Cortex of kidney (tissue), 1 donor: Measurements from ENCODE around the gene SLC39A11.
"Not testable (repeated sequence)": the region's sequence is repeated elsewhere in the genome, so short reads cannot be mapped to it uniquely, and the experiment has no call there.

Source experiments
- DNase-seq: peaks from one replicate; lab custom pipeline; 2025; lab: John Stamatoyannopoulos, UW

The SLC39A11 gene

DNA sequence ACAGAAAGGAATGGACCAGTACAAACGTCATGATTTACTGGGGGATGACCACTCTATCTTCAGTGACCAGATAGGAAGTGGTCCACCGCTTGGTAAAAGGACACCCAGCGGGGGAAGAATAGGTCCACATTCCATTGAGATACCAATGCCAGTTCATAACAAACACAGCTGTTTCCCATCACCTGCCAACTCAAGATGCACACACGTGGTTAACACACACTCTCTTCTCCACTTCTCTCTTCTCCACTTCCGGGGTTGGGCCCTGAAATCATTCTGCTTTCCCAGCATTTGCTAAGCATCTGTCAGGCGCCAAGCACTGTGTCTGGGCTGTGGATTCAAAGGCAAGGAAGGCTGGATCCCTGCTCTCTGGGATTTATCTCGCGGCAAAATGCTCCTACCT lies 175.5 kb downstream of the SLC39A11 start:
- DNase-seq = no peak

DNA sequence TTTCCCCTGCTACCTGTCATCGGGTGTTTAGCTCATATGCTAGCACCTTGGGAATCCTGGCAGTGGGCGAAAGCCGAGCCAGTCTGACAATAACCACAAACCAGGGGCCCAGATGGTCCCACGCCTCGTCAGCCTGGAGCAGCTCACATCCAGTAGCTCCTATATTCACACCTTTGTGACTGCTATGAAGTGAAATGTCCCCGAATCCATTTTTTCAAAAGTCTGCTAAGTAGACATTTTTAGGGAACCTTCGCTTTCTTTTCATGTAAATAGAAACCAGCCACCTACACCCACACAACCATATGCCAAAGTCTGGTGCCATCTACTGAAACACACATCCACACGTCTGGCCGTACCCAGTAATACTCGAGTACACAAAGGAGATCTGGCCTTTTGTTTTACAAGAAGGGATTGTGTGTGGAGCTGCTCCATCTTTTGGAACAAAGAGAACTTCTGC lies 176.8 kb downstream of the SLC39A11 start:
- no peak for DNase-seq

DNA sequence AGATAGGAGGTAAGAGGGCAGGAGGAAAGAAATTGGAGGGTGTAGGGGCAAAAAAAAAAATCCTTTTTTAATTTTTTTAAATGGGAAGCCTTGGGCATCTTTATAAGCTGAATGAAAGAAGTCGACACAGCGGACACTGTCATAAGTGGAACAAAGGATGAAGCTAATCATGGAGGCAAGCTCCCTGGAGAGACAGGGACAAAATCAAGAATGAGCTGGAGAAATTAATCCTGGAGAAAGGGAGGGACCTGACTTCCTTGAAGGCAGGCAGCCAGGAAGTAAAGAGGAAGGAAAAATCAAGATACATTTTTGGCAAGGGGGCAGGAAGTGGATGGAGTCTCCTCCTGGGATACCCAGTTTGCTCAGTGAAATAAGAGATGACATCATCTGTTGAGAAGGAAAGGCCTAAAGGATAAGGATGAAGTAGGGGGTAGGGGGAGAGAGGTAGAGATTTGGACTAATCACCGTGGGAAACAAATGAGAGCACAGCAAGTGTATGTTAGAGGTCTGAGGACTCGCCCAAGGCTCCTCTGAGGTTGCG lies 179.3 kb downstream of the SLC39A11 start:
- no peak for DNase-seq

DNA sequence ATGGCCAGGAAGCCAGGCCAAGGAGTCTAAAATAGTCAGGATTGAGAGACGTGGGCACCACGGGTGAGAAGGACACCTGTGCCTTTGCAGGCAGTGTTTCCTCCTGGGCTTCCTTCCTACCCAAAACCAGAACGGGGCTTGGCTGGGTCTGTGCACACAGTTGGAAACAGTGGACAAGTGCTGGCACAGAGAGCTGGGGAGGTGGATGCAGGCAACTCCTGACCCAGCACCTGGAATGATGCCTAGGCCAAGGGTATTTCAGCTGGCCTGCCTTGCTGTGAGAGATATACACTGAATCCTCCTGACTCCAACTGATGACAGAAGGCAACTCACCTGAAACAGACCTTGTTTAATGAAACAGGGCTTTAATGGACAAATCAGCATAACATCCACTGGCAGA lies 186.2 kb downstream of the SLC39A11 start:
- no peak for DNase-seq

DNA sequence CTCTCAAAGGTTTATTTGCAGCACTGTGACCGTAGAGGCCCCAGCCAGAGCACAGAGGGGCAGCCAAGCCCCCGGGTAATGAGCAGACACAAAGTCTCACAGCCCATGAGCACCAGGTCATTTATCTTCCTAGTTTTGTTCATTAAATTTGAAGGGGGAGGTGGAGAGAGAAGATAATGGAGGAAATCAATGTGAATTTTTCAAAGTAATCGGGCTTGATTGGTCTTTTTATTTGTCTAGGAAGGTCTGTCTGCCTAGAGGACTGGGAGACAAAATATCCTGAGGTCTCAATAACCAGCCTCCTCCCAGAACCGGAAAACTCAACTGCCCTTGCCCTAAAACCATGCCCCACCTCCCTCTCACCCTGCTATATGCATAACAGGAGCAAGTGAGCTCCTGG lies 189.0 kb downstream of the SLC39A11 start:
- DNase-seq = no peak

DNA sequence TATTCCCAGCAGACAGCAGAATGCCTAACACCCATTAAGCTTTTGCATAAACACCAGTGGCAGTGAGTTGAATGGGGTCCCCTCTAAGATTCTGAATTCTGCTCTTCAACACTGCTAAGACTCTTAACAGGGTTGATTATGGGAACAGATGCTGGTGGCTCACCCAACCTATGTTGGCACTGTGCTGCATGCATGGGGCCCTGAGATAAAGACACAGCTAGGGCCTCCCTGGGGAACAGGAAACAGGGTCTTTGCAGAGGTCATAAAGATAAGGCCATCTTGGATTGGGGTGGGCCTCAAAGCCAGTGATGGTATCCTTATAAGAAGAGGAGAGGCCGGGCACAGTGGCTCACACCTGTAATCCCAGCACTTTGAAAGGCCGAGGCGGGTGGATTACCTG lies 190.8 kb downstream of the SLC39A11 start:
- DNase-seq = no peak

DNA sequence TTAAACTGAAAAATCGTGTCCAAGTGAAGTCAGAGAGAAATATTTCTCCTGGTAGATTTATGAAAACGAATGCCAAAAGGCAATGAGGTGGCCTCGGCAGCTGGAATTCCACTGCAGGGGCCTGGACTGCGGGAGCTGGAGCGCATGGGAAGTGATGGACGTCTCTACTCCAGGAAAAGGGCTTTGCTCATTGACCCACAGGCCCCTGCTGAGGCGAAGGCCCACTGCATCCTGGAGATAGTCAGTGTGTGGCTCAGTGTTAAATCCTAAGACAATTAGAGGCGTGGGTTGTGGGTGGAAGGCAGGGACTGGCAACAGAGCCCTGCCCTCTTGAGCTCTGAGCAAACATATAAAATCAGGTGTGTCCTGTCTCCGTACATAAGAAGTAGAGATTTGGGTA lies 191.4 kb downstream of the SLC39A11 start:
- DNase-seq = no peak

DNA sequence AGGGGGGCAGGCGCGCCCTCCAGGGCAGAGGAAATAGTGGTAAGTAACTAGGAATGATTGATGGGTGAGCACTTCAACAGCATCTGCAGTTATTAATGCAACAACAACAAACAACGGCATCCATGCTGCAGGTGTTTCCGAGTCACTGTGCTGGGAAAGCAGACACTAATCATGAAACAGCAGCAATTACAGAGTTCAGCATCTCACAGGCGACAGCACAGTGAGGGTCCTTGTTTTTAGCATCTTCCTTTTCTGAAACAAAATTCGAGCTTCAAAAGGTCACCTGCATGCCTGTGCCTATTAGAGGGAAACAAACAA lies 191.9 kb downstream of the SLC39A11 start:
- no peak for DNase-seq

DNA sequence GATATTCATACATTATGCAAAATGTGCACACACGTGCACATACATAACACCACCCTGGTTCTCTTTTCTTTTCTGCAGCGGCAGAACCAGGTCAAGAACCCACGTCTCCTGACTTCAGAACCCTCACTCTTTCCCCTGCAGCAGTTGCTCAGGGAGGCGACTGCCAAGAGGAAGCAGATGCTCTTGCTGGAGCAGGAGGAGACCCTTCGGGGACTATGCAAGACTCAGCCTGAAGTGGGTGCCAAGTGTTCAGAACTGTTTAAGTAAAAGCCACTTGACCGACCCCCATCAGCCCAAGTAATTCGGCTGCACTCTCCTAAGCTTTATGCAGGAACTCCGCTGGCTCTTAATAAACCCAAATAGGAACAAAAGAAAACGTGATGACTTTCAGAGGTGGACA lies 193.8 kb downstream of the SLC39A11 start:
- DNase-seq = no peak

DNA sequence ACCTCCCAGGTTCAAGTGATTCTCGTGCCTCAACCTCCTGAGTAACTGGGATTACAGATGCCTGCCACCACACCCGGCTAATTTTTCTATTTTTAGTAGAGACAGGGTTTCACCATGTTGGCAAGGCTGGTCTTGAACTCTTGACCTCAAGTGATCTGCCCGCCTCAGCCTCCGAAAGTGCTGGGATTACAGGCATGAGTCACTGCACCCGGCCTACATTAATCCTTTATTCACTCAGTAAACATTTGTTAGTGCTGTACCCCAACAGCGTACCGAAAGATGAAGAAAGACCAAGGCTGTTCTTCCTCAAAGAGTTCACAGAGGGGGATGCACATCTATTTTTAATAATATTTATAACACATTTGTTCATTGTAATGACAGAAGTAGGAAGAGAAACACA lies 196.2 kb downstream of the SLC39A11 start:
- not testable (repeated sequence) for DNase-seq

DNA sequence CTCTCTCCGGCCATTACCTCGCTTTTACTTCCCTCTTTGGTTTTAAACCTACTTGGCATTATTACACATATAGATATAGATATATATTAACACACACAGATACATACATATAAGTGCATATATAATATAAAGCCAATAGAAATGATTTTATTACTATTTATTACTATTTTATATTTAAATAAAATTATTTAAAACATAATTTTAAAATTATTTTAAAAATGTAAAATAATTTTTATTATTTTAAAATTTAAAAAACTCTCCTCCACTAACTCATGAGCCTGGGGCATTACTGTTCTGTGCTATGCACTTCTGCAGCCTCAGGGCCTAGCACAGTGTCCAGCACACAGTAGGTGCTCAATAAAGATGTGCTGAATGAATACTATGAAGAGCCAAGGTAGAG lies 200.9 kb downstream of the SLC39A11 start:
- DNase-seq = no peak

DNA sequence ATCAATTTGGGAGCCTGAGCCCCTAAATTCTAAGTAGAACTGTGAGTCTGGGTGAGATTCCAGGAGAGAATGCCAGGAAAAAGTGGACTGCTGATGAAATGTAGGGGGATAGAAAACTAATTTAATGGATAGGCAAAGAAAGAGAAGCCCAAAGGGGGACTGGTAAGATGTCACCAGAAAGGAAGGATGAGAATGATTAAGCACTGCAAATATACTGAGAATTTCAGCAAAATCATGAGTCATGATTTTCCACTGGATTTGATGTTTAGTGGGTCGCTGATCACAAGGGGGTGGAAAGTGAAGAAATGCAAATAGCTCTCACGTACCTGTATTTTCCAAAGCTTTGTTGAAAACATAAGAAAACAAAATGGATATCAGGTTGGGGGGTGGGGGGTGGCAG lies 201.8 kb downstream of the SLC39A11 start:
- no peak for DNase-seq

DNA sequence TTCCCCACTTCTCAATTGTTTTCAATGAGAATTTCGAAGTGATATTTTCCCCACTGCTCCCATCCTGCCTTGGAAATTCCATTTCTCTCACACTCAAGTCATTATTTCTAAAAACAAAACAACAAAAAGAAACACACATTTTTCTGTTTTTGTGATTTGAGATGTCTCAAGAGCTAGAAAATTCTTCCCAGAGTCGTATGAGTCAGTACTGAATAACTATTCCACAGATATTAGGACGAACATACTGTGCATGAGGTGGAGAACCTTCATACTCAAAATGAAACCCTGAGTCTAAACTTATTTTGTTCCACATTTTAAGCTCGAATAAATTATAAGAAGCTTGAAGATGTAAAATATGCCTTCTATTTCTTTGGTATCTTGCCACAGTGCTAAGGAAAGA lies 204.6 kb downstream of the SLC39A11 start:
- DNase-seq = no peak

DNA sequence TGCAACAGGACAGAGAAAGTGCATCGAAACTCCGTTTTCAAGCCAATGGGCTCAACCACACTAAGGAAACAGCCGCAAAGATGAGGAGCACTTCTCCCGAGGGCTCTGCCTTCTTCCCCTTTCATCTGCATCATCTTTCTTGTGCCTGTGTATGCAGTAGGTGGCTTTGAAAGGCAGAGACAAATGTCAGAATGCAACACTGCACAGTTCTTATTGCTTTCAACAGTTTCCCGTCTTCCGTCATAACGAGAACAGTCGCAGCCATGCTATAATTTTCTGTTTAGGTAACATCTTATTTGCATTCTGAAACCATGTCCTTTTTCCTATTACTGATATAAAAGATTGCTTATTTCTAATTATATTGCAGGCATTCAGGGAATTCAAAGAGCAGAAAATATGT lies 205.2 kb downstream of the SLC39A11 start:
- no peak for DNase-seq

DNA sequence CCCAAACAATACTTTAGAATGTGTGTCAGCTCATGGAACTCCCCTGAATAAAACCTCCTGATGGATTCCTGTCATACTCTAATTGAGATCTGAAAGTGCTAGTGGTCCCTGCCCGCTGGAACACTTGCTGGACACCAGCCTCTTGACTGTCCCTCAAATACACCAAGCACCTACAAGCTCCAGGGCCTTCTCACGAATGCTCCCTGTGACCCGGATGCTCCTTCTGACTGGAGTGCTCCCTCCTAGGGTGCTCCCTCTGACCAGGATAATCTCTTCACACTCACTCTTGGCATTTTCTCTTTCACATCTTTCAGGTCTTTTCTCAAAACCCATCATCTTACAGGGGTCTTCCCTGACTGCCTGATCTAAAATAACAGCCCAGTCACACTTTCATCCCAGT lies 205.9 kb downstream of the SLC39A11 start:
- no peak for DNase-seq

DNA sequence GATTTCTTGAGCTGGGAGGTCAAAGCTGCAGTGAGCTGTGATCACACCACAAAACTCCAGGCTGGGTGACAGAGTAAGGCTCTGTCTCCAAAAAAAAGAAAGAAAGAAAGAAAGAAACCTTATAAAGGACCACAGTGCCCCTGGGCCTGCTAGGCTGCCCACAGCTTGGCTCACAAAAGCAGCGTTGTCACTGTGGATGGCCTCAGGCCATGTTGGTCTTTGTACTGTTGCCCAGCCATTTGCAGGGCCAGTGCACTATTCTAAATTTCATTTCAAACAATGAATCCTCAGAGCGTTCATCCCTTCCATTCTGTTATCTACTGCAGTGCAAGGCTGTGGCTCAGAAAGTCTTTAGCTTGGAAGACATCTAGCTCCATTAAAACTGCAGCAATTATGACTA lies 208.4 kb downstream of the SLC39A11 start:
- DNase-seq = no peak

DNA sequence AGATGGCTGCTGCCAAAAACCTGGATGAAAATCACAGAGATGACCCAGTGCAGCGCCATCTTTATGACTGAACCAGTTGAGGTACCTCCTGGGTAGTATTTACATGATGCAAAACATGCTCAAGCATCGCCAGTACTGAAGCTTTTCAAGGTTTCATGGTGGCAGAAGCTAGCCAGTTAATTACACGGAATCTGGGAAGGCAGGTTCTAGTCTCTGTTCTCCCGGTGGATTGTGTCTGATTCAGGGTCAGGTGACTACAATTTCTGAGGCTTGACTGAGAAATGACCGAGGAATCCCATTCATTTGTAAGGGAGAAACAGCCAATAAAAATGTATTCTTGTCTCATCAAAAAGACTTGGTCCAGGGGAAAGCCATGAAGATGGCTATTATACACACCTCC lies 209.1 kb downstream of the SLC39A11 start:
- no peak for DNase-seq

DNA sequence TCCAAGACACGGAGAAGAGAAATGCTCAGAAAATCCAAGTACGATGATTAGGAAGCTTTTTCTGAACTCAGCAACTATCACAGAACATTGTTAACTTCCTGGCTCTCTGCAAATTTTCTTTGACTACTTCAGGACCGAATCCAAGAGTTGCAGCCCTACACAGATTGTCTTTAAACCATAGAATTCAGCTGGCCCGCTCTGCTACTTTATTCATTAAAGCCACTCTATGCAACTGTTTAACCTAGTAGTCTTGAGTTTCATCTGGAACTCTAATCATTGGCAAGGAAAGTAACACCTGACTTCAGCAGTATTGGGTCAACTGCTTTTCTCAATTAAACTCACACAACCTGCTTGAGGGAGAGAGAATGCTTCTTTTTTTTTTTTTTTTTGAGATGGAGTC lies 210.1 kb downstream of the SLC39A11 start:
- no peak for DNase-seq

DNA sequence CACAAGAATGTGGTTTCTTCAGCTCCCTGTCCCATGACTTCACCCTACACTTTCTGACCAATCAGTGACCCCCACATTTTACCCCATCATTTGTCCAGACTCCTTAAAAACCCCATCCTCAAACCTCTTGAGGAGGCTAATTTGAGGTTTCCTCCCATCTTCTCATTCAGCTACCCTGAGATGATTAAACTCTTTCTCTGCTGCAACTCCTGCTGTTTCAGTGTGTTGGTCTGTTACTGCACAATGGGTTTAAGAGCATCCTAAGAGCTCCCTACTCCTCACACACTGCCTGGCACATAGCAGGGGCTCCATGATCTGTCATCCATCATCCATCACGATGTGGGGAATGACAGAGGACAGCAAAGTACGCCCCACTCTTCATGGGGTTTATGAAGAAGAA lies 212.6 kb downstream of the SLC39A11 start:
- no peak for DNase-seq

DNA sequence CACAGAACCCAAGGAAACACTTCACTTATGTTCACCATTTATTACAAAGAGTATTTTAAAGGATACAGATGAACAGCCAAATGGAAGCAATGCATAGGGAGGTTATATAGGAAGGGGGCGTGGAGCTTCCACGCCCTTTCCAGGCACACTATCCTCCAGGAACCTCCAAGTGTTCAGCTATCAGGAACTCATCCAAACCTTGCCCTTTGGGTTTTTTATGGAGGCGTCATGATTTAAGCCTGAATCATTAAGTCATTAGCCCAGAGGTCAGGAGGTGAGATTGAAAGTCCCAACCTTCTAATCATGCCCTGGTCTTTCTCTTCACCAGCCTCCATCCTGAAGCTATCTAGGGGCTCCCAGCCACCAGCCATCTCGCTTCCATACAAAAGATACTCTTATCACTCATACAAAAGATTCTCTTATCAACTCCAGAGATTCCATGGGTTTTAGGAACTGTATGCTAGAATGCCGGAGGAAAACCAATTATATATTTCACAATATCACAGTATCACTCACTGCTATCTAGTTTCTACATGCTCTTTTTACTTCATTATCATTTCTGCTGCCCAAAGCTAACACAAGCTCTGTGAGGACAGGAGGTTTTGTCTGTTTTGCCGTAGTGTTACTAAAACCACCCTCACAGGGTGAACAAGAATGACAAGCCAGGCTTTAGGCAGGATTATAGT lies 213.4 kb downstream of the SLC39A11 start:
- DNase-seq = no peak

DNA sequence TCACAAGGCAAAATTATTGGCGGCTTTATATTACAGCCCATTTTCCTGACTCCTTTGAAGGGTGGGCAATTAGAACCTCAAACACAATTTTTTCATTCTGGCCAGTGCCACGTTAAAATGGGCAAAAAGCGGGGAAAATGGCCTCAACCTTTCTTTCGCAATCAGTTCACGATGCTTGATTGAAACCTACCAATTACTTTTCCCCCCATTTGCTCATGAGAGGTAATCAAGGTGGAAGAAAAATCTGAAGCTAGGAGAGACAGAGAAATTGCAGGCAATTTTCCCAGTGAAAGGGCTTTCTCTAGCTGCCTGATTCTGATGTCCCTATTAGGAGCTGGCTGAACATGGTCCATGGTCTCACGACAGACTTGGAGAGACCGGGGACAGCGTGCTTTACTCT lies 215.1 kb downstream of the SLC39A11 start:
- DNase-seq = no peak

DNA sequence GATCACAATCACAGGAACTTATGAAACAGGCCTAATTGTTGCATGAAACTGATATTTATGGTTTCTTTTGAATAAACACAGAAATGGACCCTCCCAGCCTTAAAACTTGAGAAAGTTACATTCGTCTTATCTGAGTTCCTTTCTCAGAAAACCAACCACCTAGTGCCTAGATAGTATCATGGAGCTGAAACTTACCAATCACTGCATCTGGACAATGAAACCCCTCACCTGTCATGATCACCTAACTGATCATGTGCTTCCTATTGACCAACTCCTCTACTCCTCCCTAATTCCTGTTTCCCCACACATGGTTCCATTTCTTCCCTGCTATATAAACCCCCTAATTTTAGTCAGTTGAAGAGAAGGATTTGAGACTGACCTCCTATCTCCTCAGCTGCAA lies 216.1 kb downstream of the SLC39A11 start:
- DNase-seq = no peak

DNA sequence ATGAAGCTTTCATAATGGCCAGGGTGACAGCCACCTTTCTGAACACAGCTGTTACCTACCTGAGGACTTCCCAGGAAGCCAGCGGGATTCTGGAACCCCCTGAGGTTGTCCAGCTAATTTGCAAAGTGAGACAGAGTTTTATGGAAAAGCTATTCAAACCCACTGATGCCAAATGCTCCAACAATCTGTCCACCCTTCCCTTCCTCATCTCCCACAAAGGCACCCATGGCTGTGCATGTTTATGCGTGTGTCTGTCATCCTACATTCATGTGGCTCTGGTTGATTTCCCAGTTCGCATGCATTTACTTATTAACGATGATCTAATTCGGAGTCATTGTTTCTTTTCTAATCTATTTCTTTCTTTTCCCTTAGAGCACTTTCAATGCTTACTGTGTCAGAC lies 217.1 kb downstream of the SLC39A11 start:
- DNase-seq = no peak

DNA sequence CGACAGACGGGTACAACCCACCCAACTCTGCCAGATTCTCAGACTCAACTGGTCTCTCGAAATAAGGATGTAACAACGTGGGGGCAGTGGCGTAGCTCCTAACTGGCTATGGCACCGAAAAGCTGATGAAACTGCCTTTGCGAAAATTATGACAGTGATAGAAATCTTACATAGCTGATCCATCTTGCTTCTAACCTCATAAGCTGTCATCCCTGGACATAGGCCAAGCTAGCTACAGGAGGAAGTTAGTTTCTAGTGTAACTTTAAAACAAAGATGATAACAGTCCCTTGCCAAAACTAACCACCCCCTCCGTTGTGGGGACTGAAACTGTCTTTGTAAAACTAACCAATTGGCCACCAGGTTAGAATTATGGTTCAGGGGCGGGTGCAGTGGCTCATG lies 220.1 kb downstream of the SLC39A11 start:
- no peak for DNase-seq
